CD14-positive monocyte (primary cell): ENCODE data around the gene TSEN54. TPM values are rescaled to one million over a fixed set of nuclear protein-coding genes. Genes with fewer than 3 reads are reported as not detected.

Experiments used
- DNase-seq, 3 donors: peaks; one replicate each; pipeline ENCODE4 v3.0.0-alpha.2; 2011 to 2022
- H2AFZ ChIP-seq: 2 replicates; pipeline ENCODE4 v1.6.0; 2012; ENCODE audit warnings: mild to moderate bottlenecking, low read depth, low read length, inconsistent platforms; ENCODE audit not compliant: insufficient read depth, poor library complexity, severe bottlenecking
- H3K27ac ChIP-seq, 2 donors: 1 replicate in 1 of 2; 2 replicates in 1 of 2; pipeline ENCODE4 v1.5.1; 2012 to 2013; ENCODE audit warnings: low read length in 2 of 2, control low read depth in 1 of 2, inconsistent platforms in 1 of 2, low read depth in 1 of 2, mild to moderate bottlenecking in 1 of 2
- H3K27me3 ChIP-seq, 2 donors: one replicate each; pipeline versions ENCODE4 v1.6.0 to v1.6.1; 2011 to 2013; ENCODE audit warnings: low read length in 2 of 2; ENCODE audit not compliant: control insufficient read depth in 2 of 2, insufficient read depth in 2 of 2
- H3K36me3 ChIP-seq, 2 donors: replicated peaks in 1 of 2; 1 replicate in 1 of 2; 2 replicates in 1 of 2; pipeline versions ENCODE4 v1.5.1 to v1.6.1; 2012 to 2013; ENCODE audit warnings: low read length in 2 of 2, control low read depth in 1 of 2, inconsistent platforms in 1 of 2, mild to moderate bottlenecking in 1 of 2; ENCODE audit not compliant: insufficient read depth in 2 of 2, control insufficient read depth in 1 of 2
- H3K4me1 ChIP-seq, 2 donors: 1 replicate in 1 of 2; 2 replicates in 1 of 2; pipeline versions ENCODE4 v1.5.1 to v1.6.1; 2012 to 2013; ENCODE audit warnings: low read length in 2 of 2, control low read depth in 1 of 2, inconsistent platforms in 1 of 2, mild to moderate bottlenecking in 1 of 2, moderate library complexity in 1 of 2; ENCODE audit not compliant: insufficient read depth in 2 of 2, control insufficient read depth in 1 of 2
- H3K4me2 ChIP-seq: replicated peaks from 2 replicates; pipeline ENCODE3; 2012; ENCODE audit warnings: low read length, moderate library complexity, mild to moderate bottlenecking; ENCODE audit not compliant: poor library complexity, severe bottlenecking; ENCODE audit errors: extremely low read depth
- H3K4me3 ChIP-seq, 3 experiments: fragments of 200-600 bp in 1 of 3; sonication (generic) in 1 of 3; replicated peaks in 1 of 3; 1 replicate in 2 of 3; 2 replicates in 1 of 3; pipeline ENCODE4 v1.5.1; 2011 to 2013; ENCODE audit warnings: low read length in 3 of 3, mild to moderate bottlenecking in 3 of 3, control low read depth in 2 of 3, low read depth in 2 of 3, inconsistent platforms in 1 of 3, moderate library complexity in 1 of 3
- H3K79me2 ChIP-seq: 2 replicates; pipeline ENCODE4 v1.6.0; 2012; ENCODE audit warnings: mild to moderate bottlenecking, control low read depth, inconsistent platforms, low read length, moderate library complexity; ENCODE audit not compliant: insufficient read depth
- H3K9ac ChIP-seq: 2 replicates; pipeline ENCODE4 v1.6.0; 2017; ENCODE audit warnings: low read length, mild to moderate bottlenecking; ENCODE audit not compliant: insufficient read depth, poor library complexity, severe bottlenecking
- H3K9me3 ChIP-seq, 2 donors: replicated peaks in 1 of 2; 1 replicate in 1 of 2; 2 replicates in 1 of 2; pipeline versions ENCODE4 v1.5.1 to v1.6.1; 2012 to 2013; ENCODE audit warnings: low read length in 2 of 2, control low read depth in 1 of 2; ENCODE audit not compliant: control insufficient read depth in 1 of 2, insufficient read depth in 1 of 2
- H4K20me1 ChIP-seq: 2 replicates; pipeline ENCODE4 v1.6.0; 2012; ENCODE audit warnings: mild to moderate bottlenecking, low read length, control low read depth, moderate library complexity; ENCODE audit not compliant: insufficient read depth
- H3K27ac Mint-ChIP-seq, 7 donors: one replicate each; pipeline ENCODE4 v1.8.0; 2020; ENCODE audit warnings: mild to moderate bottlenecking in 7 of 7, mixed read lengths in 7 of 7, moderate library complexity in 6 of 7, inconsistent platforms in 2 of 7
- H3K27me3 Mint-ChIP-seq, 3 donors: one replicate each; pipeline ENCODE4 v1.8.0; 2021 to 2022; ENCODE audit warnings: low read depth in 3 of 3, mild to moderate bottlenecking in 3 of 3, mixed read lengths in 3 of 3, moderate library complexity in 3 of 3, inconsistent platforms in 1 of 3
- H3K36me3 Mint-ChIP-seq, 2 donors: one replicate each; pipeline ENCODE4 v1.8.0; 2020; ENCODE audit warnings: mixed read lengths in 2 of 2, inconsistent platforms in 1 of 2, mild to moderate bottlenecking in 1 of 2
- H3K4me1 Mint-ChIP-seq: one replicate; pipeline ENCODE4 v1.8.0; 2020; ENCODE audit warnings: mild to moderate bottlenecking, mixed read lengths
- H3K4me3 Mint-ChIP-seq, 2 donors: one replicate each; pipeline ENCODE4 v1.8.0; 2020; ENCODE audit warnings: mild to moderate bottlenecking in 2 of 2, mixed read lengths in 2 of 2, moderate library complexity in 1 of 2
- H3K9me3 Mint-ChIP-seq, 7 donors: one replicate each; pipeline ENCODE4 v1.8.0; 2020 to 2022; ENCODE audit warnings: mixed read lengths in 7 of 7, mild to moderate bottlenecking in 6 of 7, moderate library complexity in 6 of 7, inconsistent platforms in 2 of 7
- CTCF ChIP-seq: fragments of 200-600 bp; IDR thresholded peaks from one replicate; pipeline ENCODE4 v1.8.0; 2022; ENCODE audit warnings: antibody characterized with exemption, mild to moderate bottlenecking
- WGBS: methylation state at CpG from one replicate; pipeline ENCODE4 v1.1.5; 2013; ENCODE audit warnings: missing lambda C conversion rate; ENCODE audit not compliant: insufficient coverage; 5-methylcytosine and 5-hydroxymethylcytosine counted together
- intact Hi-C, 2 donors: fragments of 100-400 bp; cut with micrococcal nuclease; formaldehyde crosslinking; loops; one replicate each; pipeline versions ENCODE4 v1.15.0 to v1.15.1; 2023
- polyA plus RNA-seq, 3 donors: library from polyadenylated mRNA; depleted of rRNA in 1 of 3; unstranded in 2 of 3; stranded (reverse) in 1 of 3; fragments of 300-500 nt in 2 of 3; fragments of >200 nt in 1 of 3; fragmentation: Illumina TruSeq in 2 of 3; gene quantifications; 1 replicate in 2 of 3; 2 replicates in 1 of 3; pipeline ENCODE4 v1.2.3, GENCODE V29; 2012 to 2021

The TSEN54 gene
- polyA plus RNA-seq, 3 donors = 10.3 to 13.6 (median 11.8) TPM

GRCh38 chr17:75472119-75472518 is 44.2 kb upstream of the TSEN54 start:
- Mint-ChIP-seq H3K4me3 (no peak overlapping the region), H3K27ac (peak overlapping the region in 2 of 7 donors; percentile 20 to 32), H3K36me3 (peaks cover 39 to 65% of the 10 kb centered on the region in 2 donors), H3K27me3 (peaks cover 0 to 3% (median 0%) of the 10 kb centered on the region in 3 donors), H3K9me3 (no peaks in the 10 kb centered on the region), H3K4me1 (peaks cover 1% of the 10 kb centered on the region)
- Histone ChIP-seq H4K20me1 (peaks cover 9% of the 10 kb centered on the region), H2AFZ (no peak overlapping the region), H3K79me2 (peaks cover 11% of the 10 kb centered on the region), H3K36me3 (peaks cover 32 to 62% of the 10 kb centered on the region in 2 donors), H3K9me3 (no peaks in the 10 kb centered on the region), H3K27ac (peak overlapping the region in 1 of 2 donors; percentile 14), H3K4me1 (no peaks in the 10 kb centered on the region), H3K4me2 (no peak overlapping the region), H3K4me3 (no peak overlapping the region), H3K27me3 (no peaks in the 10 kb centered on the region), H3K9ac (no peak overlapping the region)
- DNase-seq = no peak
- intact Hi-C loops = no loop called here
- TF ChIP-seq CTCF = no peak
- 94% methylated on average over 3 of the region's 4 CpGs for WGBS

GRCh38 chr17:75473246-75473645 is 43.1 kb upstream of the TSEN54 start:
- H3K36me3 ChIP-seq = peaks cover 32 to 66% of the 10 kb centered on the region in 2 donors
- no peak overlapping the region for H3K4me2 ChIP-seq
- Mint-ChIP-seq H3K9me3 (no peaks in the 10 kb centered on the region), H3K4me3 (no peak overlapping the region), H3K4me1 (peaks cover 1% of the 10 kb centered on the region), H3K36me3 (peaks cover 41 to 70% of the 10 kb centered on the region in 2 donors), H3K27ac (no peak overlapping the region), H3K27me3 (peaks cover 0 to 3% (median 0%) of the 10 kb centered on the region in 3 donors)
- H3K4me1 ChIP-seq = no peaks in the 10 kb centered on the region
- no peak overlapping the region for H2AFZ ChIP-seq
- WGBS = 100% methylated on average over 2 of the region's 2 CpGs
- peaks cover 5% of the 10 kb centered on the region for H3K79me2 ChIP-seq
- H3K9ac ChIP-seq = no peak overlapping the region
- H4K20me1 ChIP-seq = peaks cover 6% of the 10 kb centered on the region
- DNase-seq = no peak
- intact Hi-C loops = no loop called here
- no peaks in the 10 kb centered on the region for H3K9me3 ChIP-seq
- H3K27me3 ChIP-seq = no peaks in the 10 kb centered on the region
- no peak overlapping the region for H3K27ac ChIP-seq
- no peak for TF ChIP-seq CTCF
- H3K4me3 ChIP-seq = no peak overlapping the region
